IMR-90 (cell line): ENCODE measurements around the gene COL4A2. TPM values are rescaled to one million over a fixed set of nuclear protein-coding genes. Genes with fewer than 3 reads are reported as not detected.
"Not testable (repeated sequence)": the region's sequence is repeated elsewhere in the genome, so short reads cannot be mapped to it uniquely, and the experiment has no call there.

Experiments
- ATAC-seq: fragments of 200-7000 bp; cut with Tn5 transposase; 2 replicates; pipeline ENCODE4 v1.9.1; 2020; ENCODE audit warnings: low read depth, mild to moderate bottlenecking, moderate library complexity
- BruUV-seq: library from RNA; stranded (reverse); fragments of 400-500 nt; replicated peaks from 2 replicates; lab custom pipeline; 2021; lab: Mats Ljungman, UMichigan
- CTCF ChIA-PET: fragments of 300-600 bp; formaldehyde crosslinking; extraction: SDS; loops from one replicate; lab custom pipeline; 2021; ENCODE audit warnings: antibody characterized with exemption; lab: Yijun Ruan, JAX
- POLR2A ChIA-PET: fragments of 300-600 bp; sonication (Branson Sonifier 250); formaldehyde crosslinking; loops from one replicate; lab custom pipeline; 2022; ENCODE audit warnings: antibody characterized with exemption; ENCODE audit not compliant: unreplicated experiment; lab: Charles Lee
- DNase-seq: peaks from one replicate; pipeline ENCODE4 v3.0.0; 2013
- H2AFZ ChIP-seq: replicated peaks from 2 replicates; pipeline ENCODE3; 2013; ENCODE audit warnings: low read length, mild to moderate bottlenecking; ENCODE audit not compliant: poor library complexity
- H2AK5ac ChIP-seq: 2 replicates; pipeline ENCODE4 v1.6.1; 2013; ENCODE audit warnings: low read depth, low read length, inconsistent platforms
- H2AK9ac ChIP-seq: replicated peaks from 2 replicates; pipeline ENCODE3; 2013; ENCODE audit warnings: mild to moderate bottlenecking, low read depth, low read length, moderate library complexity; ENCODE audit not compliant: poor library complexity
- H2BK120ac ChIP-seq: 2 replicates; pipeline ENCODE4 v1.6.1; 2013; ENCODE audit warnings: low read depth, low read length, inconsistent platforms
- H2BK15ac ChIP-seq: 3 replicates; pipeline ENCODE4 v1.6.1; 2013; ENCODE audit warnings: low read depth, low read length, inconsistent platforms
- H2BK20ac ChIP-seq: 2 replicates; pipeline ENCODE4 v1.6.1; 2013; ENCODE audit warnings: low read depth, mild to moderate bottlenecking, inconsistent platforms, low read length, moderate library complexity
- H2BK5ac ChIP-seq: 2 replicates; pipeline ENCODE4 v1.6.1; 2013; ENCODE audit warnings: mild to moderate bottlenecking, low read depth, low read length, inconsistent platforms; ENCODE audit not compliant: poor library complexity, severe bottlenecking
- H3K14ac ChIP-seq: replicated peaks from 2 replicates; pipeline ENCODE4 v1.6.1; 2013; ENCODE audit warnings: low read depth, low read length, inconsistent platforms
- H3K18ac ChIP-seq: 2 replicates; pipeline ENCODE4 v1.6.1; 2013; ENCODE audit warnings: low read depth, low read length, control low read depth
- H3K23ac ChIP-seq: 2 replicates; pipeline ENCODE4 v1.6.1; 2013; ENCODE audit warnings: low read depth, low read length, inconsistent platforms
- H3K27ac ChIP-seq: 2 replicates; pipeline ENCODE4 v1.5.1; 2013; ENCODE audit warnings: mild to moderate bottlenecking, control low read depth, low read length; ENCODE audit not compliant: insufficient read depth
- H3K27me3 ChIP-seq: 2 replicates; pipeline ENCODE4 v1.6.1; 2013; ENCODE audit warnings: low read length; ENCODE audit not compliant: control insufficient read depth, insufficient read depth
- H3K36me3 ChIP-seq: 2 replicates; pipeline ENCODE4 v1.6.1; 2013; ENCODE audit warnings: low read length, mixed read lengths; ENCODE audit not compliant: control insufficient read depth, insufficient read depth
- H3K4ac ChIP-seq: 2 replicates; pipeline ENCODE4 v1.6.1; 2013; ENCODE audit warnings: low read depth, low read length, inconsistent platforms
- H3K4me1 ChIP-seq: 2 replicates; pipeline ENCODE4 v1.6.1; 2013; ENCODE audit warnings: low read length, mixed read lengths; ENCODE audit not compliant: control insufficient read depth, insufficient read depth
- H3K4me2 ChIP-seq: 2 replicates; pipeline ENCODE4 v1.6.1; 2013; ENCODE audit warnings: low read depth, mild to moderate bottlenecking, control low read depth, low read length, moderate library complexity
- H3K4me3 ChIP-seq: 2 replicates; pipeline ENCODE4 v1.5.1; 2013; ENCODE audit warnings: low read depth, mild to moderate bottlenecking, control low read depth, low read length, moderate library complexity; ENCODE audit not compliant: insufficient read depth
- H3K56ac ChIP-seq: 2 replicates; pipeline ENCODE4 v1.6.1; 2013; ENCODE audit warnings: low read length, inconsistent platforms; ENCODE audit not compliant: insufficient read depth; ENCODE audit errors: extremely low read depth
- H3K79me1 ChIP-seq, 2 experiments: 2 replicates each; pipeline ENCODE4 v1.6.1; 2013; ENCODE audit warnings: low read length in 2 of 2, inconsistent platforms in 1 of 2, low read depth in 1 of 2
- H3K9ac ChIP-seq: 2 replicates; pipeline ENCODE4 v1.6.1; 2013; ENCODE audit warnings: low read depth, low read length, control low read depth
- H3K9me1 ChIP-seq: 2 replicates; pipeline ENCODE4 v1.6.1; 2013; ENCODE audit warnings: low read length, inconsistent platforms; ENCODE audit not compliant: insufficient read depth
- H3K9me3 ChIP-seq: 2 replicates; pipeline ENCODE4 v1.6.1; 2013; ENCODE audit warnings: low read length; ENCODE audit not compliant: control insufficient read depth, insufficient read depth
- H4K20me1 ChIP-seq: 2 replicates; pipeline ENCODE4 v1.6.1; 2013; ENCODE audit warnings: low read length, inconsistent platforms; ENCODE audit not compliant: insufficient read depth
- H4K5ac ChIP-seq: 2 replicates; pipeline ENCODE4 v1.6.1; 2013; ENCODE audit warnings: mild to moderate bottlenecking, low read depth, low read length, control low read depth
- H4K8ac ChIP-seq, 2 experiments: 2 replicates each; pipeline ENCODE4 v1.6.1; 2013; ENCODE audit warnings: low read depth in 2 of 2, low read length in 2 of 2, control low read depth in 1 of 2, inconsistent platforms in 1 of 2
- H4K91ac ChIP-seq: 2 replicates; pipeline ENCODE4 v1.6.1; 2013; ENCODE audit warnings: low read depth, low read length, inconsistent platforms; ENCODE audit not compliant: insufficient read depth
- WGBS, 2 experiments: methylation state at CpG; one replicate each; pipeline versions ENCODE4 v1.1.5 to v1.1.7; 2013; ENCODE audit warnings: missing lambda C conversion rate in 2 of 2; ENCODE audit not compliant: insufficient read length in 1 of 2; ENCODE audit errors: extremely low coverage in 2 of 2; 5-methylcytosine and 5-hydroxymethylcytosine counted together
- dilution Hi-C: fragments of 300-500 bp; cut with HindIII; formaldehyde crosslinking; loops from one replicate; pipeline ENCODE4 v1.14.3; 2018; ENCODE audit warnings: low sequenced_read_pairs; ENCODE audit not compliant: unreplicated experiment
- in situ Hi-C: fragments of 300-500 bp; cut with MboI; formaldehyde crosslinking; loops from 3 replicates; pipeline ENCODE4 v1.14.3; 2019; ENCODE audit warnings: low sequenced_read_pairs, inconsistent platforms, mixed read lengths
- intact Hi-C: fragments of 100-400 bp; cut with micrococcal nuclease; formaldehyde crosslinking; loops from 2 replicates; pipeline ENCODE4 v1.10.0; 2022
- polyA plus RNA-seq, 3 experiments: library from polyadenylated mRNA; depleted of rRNA; stranded (reverse); fragments of >200 nt; gene quantifications; 2 replicates each; pipeline ENCODE4 v1.2.3, GENCODE V29; 2012; ENCODE audit warnings: low replicate concordance in 1 of 3
- total RNA-seq: library from RNA; depleted of rRNA; stranded (reverse); fragments of >200 nt; gene quantifications from 2 replicates; pipeline ENCODE4 v1.2.3, GENCODE V29; 2012

Gene COL4A2
- total and polyA plus RNA-seq, 2 of the 4 experiments (the other 2 are of a cell fraction) = 90.7 to 457 TPM

GRCh38 chr13:110395616-110396015, 88.5 kb downstream of the COL4A2 start:
- peak overlapping the region; percentile 71; the same call in 1 of the 2 replicates for H2AK5ac ChIP-seq
- H3K36me3 ChIP-seq, CTCF ChIA-PET, DNase-seq, H2AK9ac ChIP-seq, dilution Hi-C loops, H3K9ac ChIP-seq, H3K27me3 ChIP-seq, POLR2A ChIA-PET, H2AFZ ChIP-seq, H4K20me1 ChIP-seq, in situ Hi-C loops, H3K4me2 ChIP-seq, BruUV-seq, H3K9me3 ChIP-seq, H3K4me3 ChIP-seq, ATAC-seq: not testable (repeated sequence)
- peaks cover 25 to 65% of the 10 kb centered on the region in 2 experiments for H3K79me1 ChIP-seq
- H2BK120ac ChIP-seq = peak overlapping the region; percentile 97
- peak overlapping the region; percentile 36; the same call in 1 of the 2 replicates for H4K5ac ChIP-seq
- peak overlapping the region; percentile 99 for H2BK5ac ChIP-seq
- peak overlapping the region; percentile 71; the same call in 1 of the 2 replicates for H3K56ac ChIP-seq
- peak overlapping the region; percentile 36; the same call in 1 of the 2 replicates for H3K18ac ChIP-seq
- peak overlapping the region; percentile 97 for H4K91ac ChIP-seq
- H2BK15ac ChIP-seq = peak overlapping the region; percentile 95
- peak overlapping the region; percentile 83 to 97; a peak in 3 of 4 replicates for H4K8ac ChIP-seq
- H3K4ac ChIP-seq = peak overlapping the region; percentile 96
- 90% methylated on average over 4 of the region's 14 CpGs; no CpG with 5 or more reads in 1 of the 2 experiments for WGBS, 2 experiments
- peaks cover 34% of the 10 kb centered on the region for H3K4me1 ChIP-seq
- H2BK20ac ChIP-seq = peak overlapping the region; percentile 77; the same call in 1 of the 2 replicates
- peak overlapping the region; percentile 99 for H3K27ac ChIP-seq
- intact Hi-C loops = loop anchor here (2.0 kb wide), 2 partner anchors 17 to 55 kb away; no protein-coding TSS in a partner anchor
- H3K14ac ChIP-seq = peak overlapping the region; percentile 98; the same call in 1 of the 2 replicates
- H3K23ac ChIP-seq = peak overlapping the region; percentile 44; the same call in 1 of the 2 replicates
- H3K9me1 ChIP-seq = peaks cover 25% of the 10 kb centered on the region
